GM12865 (cell line): Measurements from ENCODE around the gene KATNB1.

Experiments used
- DNase-seq: peaks from one replicate; pipeline ENCODE4 v3.0.0; 2010; ENCODE audit warnings: low read depth
- H3K4me3 ChIP-seq: 2 replicates; pipeline ENCODE4 v1.5.1; 2011; ENCODE audit warnings: mild to moderate bottlenecking, low read depth, low read length, control low read depth
- TF ChIP-seq, protein P1 (sequence below): IDR thresholded peaks from 2 replicates; pipeline ENCODE4 v1.5.1; 2011; ENCODE audit warnings: low read length, control low read depth, low read depth, inconsistent platforms; ENCODE audit not compliant: insufficient read depth; ENCODE audit errors: missing control alignments

Gene KATNB1

DNA sequence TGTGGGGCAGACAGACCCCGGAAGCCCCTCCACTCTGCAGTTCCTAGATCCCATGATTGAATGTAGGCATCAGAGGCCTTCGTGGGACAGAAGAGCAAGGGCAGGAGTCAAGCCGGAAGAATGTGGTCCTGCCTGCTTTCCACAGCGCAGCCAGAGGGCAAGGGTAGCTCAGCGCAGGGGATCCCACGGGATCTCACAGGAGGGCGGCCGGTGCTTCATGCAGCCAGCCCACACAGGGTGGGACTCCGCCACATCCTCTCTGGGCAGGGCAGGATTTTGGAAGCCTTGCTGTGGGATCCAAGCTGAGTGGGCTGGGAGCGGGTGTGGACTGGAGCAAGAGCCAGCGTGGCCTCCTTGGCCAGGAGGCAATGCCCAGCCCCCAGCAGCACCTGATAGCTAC, 13.0 kb downstream of the KATNB1 start:
- no peak overlapping the region for H3K4me3 ChIP-seq
- no peak for DNase-seq
- TF ChIP-seq, protein P1, sequence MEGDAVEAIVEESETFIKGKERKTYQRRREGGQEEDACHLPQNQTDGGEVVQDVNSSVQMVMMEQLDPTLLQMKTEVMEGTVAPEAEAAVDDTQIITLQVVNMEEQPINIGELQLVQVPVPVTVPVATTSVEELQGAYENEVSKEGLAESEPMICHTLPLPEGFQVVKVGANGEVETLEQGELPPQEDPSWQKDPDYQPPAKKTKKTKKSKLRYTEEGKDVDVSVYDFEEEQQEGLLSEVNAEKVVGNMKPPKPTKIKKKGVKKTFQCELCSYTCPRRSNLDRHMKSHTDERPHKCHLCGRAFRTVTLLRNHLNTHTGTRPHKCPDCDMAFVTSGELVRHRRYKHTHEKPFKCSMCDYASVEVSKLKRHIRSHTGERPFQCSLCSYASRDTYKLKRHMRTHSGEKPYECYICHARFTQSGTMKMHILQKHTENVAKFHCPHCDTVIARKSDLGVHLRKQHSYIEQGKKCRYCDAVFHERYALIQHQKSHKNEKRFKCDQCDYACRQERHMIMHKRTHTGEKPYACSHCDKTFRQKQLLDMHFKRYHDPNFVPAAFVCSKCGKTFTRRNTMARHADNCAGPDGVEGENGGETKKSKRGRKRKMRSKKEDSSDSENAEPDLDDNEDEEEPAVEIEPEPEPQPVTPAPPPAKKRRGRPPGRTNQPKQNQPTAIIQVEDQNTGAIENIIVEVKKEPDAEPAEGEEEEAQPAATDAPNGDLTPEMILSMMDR: no peak

DNA sequence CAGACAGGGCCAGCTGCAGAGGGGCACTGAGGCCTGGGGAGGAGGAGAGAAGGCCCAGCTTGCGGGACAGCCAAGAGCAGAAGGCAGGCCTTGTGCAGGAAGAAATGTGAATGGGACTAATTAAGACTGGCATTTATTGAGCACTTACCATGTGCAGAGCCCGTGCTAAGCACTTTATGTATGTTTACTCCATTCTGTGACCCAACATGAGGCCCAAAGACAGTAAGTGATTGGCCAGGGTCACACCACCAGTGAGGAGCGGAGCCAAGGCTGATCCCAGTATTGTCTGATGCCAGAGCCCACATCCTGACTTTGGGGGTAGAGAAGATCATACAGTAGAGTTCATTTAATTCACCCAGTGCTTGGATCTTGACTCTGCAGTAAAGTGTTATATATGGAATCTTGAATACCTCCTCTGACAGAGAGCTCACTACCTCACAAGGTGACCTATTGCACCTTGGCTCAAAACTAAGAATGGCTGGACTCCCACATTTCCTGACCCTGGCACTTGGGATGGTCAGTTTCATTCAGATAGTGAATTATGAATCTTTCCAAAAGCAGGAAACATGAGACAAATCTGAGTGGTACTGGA, 13.6 kb downstream of the KATNB1 start:
- no peak for DNase-seq
- H3K4me3 ChIP-seq: no peak overlapping the region

DNA sequence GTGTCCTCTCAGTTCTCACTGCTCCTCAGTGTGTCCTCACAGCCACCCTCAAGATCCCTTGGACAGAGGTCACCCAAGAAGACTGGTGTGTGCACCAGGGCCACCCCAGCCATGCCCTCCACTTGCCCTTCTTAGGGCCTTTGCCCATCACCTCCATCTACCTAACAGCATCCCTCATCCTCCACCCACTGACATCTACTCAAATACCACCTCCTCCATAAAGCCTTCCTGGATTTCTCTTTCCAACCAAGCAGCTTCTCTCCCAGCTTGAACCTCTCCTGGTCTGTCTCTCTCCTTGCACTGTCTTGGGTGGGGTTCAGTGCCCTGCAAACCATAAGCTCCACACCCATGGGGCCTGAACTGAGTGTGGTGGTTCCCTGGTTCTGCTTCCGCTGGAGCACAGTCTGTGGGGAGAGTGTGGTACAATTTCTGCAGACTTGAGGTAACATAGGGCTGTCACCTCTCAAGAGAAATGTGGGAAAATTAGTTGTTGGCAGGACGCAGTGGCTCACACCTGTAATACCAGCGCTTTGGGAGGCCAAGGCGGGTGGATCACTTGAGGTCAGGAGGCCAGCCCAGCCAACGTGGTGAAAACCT, 14.4 kb downstream of the KATNB1 start:
- TF ChIP-seq, protein P1: no peak
- H3K4me3 ChIP-seq: no peak overlapping the region
- no peak for DNase-seq

More for the DNA sequence above, 13.6 kb downstream of the KATNB1 start:
- TF ChIP-seq, protein P1: no peak

DNA sequence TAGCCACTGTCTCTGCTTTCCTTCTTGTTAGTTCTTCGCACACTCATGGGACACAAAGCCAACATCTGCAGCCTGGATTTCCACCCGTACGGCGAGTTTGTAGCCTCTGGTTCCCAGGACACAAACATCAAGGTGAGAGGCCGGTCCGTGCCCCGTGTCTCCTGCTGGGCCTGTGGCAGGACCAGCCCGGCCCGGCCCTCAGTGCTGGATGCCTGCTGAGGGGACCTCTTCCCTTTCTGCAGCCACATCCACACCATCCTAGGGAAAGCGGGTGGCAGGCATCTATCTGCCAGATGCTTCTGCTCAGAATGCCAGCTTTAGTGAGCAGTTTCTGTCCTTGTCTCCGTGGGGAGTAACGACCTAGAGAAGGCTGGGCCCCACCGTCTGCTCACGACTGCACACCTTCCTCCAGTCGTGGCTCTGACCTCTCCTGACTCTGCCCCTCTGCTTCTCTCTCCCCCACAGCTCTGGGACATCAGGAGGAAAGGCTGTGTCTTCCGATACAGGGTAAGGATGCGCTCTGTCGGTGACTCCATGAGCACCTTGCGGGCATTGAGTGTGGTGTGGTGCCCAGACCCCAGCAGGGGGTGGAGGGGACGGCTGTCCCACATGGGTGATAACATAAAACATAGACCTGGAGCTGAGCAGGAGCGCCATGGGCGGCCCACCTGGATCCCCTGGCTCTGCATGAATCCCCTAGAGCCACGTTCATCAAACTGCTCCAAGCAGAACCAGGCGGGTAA, 15.4 kb downstream of the KATNB1 start:
- TF ChIP-seq, protein P1: no peak
- DNase-seq: no peak
- H3K4me3 ChIP-seq: no peak overlapping the region

DNA sequence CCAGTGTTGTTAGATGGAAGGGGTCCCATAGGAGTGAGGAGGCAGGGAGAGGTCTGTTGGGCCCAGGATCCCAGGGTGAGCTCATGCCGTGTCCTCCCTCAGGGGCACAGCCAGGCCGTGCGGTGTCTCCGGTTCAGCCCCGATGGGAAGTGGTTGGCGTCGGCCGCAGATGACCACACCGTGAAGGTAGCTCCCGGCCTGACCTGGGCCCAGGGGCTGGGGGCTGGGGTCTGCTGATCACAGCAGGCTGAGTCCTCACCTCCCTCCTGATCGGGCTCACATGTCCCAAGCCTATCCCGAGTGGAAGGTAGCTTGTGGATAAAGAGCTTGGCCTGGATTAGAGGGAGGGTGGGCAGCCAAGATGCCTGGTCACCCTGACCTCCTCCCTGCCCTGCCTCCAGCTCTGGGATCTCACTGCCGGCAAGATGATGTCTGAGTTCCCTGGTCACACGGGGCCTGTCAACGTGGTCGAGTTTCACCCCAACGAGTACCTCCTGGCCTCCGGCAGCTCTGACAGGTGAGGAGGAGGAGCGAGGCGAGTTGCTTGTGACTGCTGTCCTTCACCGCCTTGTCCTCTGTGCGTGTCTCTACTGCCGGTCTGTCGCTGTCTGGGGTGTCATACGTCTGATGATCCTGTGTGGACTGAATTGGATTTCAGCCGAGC, 16.1 kb downstream of the KATNB1 start:
- TF ChIP-seq, protein P1: no peak
- no peak overlapping the region for H3K4me3 ChIP-seq
- DNase-seq: no peak

DNA sequence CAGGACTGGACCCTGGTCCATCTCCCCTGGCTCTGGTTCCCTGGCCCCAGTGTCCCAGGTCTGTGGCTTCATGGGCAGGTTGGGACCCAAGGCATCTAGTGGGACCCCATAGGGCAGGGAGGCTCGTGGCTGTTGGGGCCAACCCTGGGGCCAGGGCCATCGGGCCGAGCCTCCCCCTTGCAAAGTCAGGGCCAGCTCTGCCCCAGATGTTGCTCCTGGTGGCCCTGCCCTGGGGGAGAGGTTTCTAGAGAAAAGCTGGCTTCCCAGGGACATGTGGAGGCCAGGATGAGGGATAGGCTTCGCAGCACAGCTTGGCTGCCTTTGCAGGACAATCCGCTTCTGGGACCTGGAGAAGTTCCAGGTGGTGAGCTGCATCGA, 16.6 kb downstream of the KATNB1 start:
- DNase-seq: no peak
- TF ChIP-seq, protein P1: no peak
- H3K4me3 ChIP-seq: no peak overlapping the region
